A549 treated with dexamethasone at 1 μM for 4 hours (cell line): ENCODE measurements around the gene ZNF791. TPM values are rescaled to one million over a fixed set of nuclear protein-coding genes. Genes with fewer than 3 reads are reported as not detected.

Experiments used
- total RNA-seq: library from RNA; stranded (reverse); fragments of 200-300 nt; extraction: Qiagen RNA extraction; gene quantifications from 5 replicates; pipeline ENCODE4 v1.2.3, GENCODE V29; 2022

Gene ZNF791
- 4.9 to 7.1 TPM (median 5.5 TPM) in 5 replicates for total RNA-seq

GRCh38 chr19:12610540-12611360 is at the start of gene ZNF791, which contains the start of gene ZNF490:
TSS of gene ZNF791 (plus strand) at chr19:12610920. CDS start at chr19:12611080, 160 bp downstream.
TSS of gene ZNF490 (minus strand) at chr19:12610813. CDS start at chr19:12610680, 133 bp downstream.

GRCh38 chr19:12666265-12667048 is 55.7 kb downstream of the ZNF791 start, which contains the start of the genes MAN2B1 and WDR83:
TSS of gene MAN2B1 (minus strand) at chr19:12666742. CDS start at chr19:12666701, 41 bp downstream.
TSS of gene WDR83 (plus strand) at chr19:12666807. CDS start at chr19:12669791, 2,984 bp downstream.

DNA sequence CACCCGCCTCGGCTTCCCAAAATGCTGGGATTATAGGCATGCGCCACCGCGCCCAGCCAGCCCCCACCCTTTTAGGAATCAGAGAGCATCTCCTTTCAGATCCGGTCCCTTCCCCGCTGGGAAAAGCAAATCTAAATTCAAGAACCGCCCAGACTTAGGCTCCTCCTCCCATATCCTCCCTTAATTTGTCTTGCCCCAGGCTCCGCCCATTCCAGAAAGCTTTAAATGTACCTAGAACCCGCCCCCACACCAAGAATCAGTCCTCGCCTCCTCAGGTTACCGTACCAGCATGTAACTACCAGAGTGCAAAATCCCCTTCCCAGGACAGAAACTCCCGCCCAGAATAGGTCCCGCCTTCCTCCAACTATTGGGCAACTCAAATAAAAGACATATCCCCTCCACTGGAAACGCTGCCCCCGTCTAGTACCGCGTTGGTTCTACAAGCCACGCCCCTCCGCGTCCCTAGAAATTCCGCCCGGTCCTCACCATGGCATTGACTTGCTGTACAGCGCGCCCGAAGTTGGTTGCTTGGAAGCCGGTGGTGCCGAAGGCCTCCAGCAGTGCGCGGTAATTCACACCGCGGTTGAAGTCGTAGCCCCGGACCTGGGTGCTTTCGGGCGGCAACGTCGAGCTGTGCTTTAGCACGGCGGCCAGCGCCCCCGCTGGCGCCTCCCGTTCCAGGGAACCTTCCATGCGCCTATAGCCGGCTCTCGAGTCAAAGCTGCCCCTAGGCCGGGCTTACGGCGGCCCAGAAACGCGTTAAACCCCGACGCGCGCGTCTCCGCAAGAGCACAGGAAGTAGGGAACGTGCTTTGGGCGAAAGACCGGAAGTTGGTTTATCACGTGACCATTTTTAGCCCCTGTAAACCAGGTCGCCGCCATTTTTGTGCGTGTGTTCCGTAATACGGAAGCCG is 70.6 kb downstream of the ZNF791 start, which contains the start of gene DHPS:
DHPS (minus strand) TSS at position 807 of the 914 bp plus-strand sequence; CDS start at position 693, 114 bp downstream.

Other genes with a start within 250 kb of the ZNF791 start
- gene ZNF442, start 245.2 kb upstream of the ZNF791 start, total RNA-seq: not detected in 5 replicates
- 1.3 to 1.6 TPM (median 1.3 TPM) in 5 replicates for gene ZNF799, start 209.6 kb upstream of the ZNF791 start, total RNA-seq
- 0.79 to 1.3 TPM (median 1.1 TPM) in 5 replicates for gene ZNF443, start 169.9 kb upstream of the ZNF791 start, total RNA-seq
- gene ZNF709, start 126.1 kb upstream of the ZNF791 start, total RNA-seq: 0.02 TPM in 1 of 5 replicates, not detected in the others
- 1.6 to 2.0 TPM (median 1.8 TPM) in 5 replicates for gene ZNF564, start 59.4 kb upstream of the ZNF791 start, total RNA-seq
- gene ZNF490, start 107 bp upstream of the ZNF791 start, total RNA-seq: 0.65 to 1.1 TPM (median 0.98 TPM) in 5 replicates
- gene MAN2B1, start 55.8 kb downstream of the ZNF791 start, total RNA-seq: 13.7 to 25.0 TPM (median 23.7 TPM) in 5 replicates
- gene WDR83, start 55.9 kb downstream of the ZNF791 start, total RNA-seq: 8.3 to 9.7 TPM (median 9.3 TPM) in 5 replicates
- 36.5 to 47.0 TPM (median 44.5 TPM) in 5 replicates for gene DHPS, start 71.0 kb downstream of the ZNF791 start, total RNA-seq
- gene GNG14, start 77.1 kb downstream of the ZNF791 start, total RNA-seq: not detected in 5 replicates
- gene FBXW9, start 85.7 kb downstream of the ZNF791 start, total RNA-seq: 9.2 to 12.1 TPM (median 10.9 TPM) in 5 replicates
- gene TNPO2, start 113.0 kb downstream of the ZNF791 start, total RNA-seq: 23.9 to 33.4 TPM (median 31.7 TPM) in 5 replicates
- gene TRIR, start 123.8 kb downstream of the ZNF791 start, total RNA-seq: 165 to 236 TPM (median 222 TPM) in 5 replicates
- 77.5 to 102 TPM (median 93.7 TPM) in 5 replicates for gene GET3, start 126.6 kb downstream of the ZNF791 start, total RNA-seq
- gene BEST2, start 140.9 kb downstream of the ZNF791 start, total RNA-seq: 2.1 to 4.3 TPM (median 3.0 TPM) in 5 replicates
- gene HOOK2, start 164.6 kb downstream of the ZNF791 start, total RNA-seq: 7.3 to 12.1 TPM (median 10.7 TPM) in 5 replicates
- 121 to 230 TPM (median 188 TPM) in 5 replicates for gene JUNB, start 180.6 kb downstream of the ZNF791 start, total RNA-seq
- gene PRDX2, start 190.9 kb downstream of the ZNF791 start, total RNA-seq: 0.26 to 0.73 TPM (median 0.53 TPM) in 5 replicates
- gene THSD8, start 191.1 kb downstream of the ZNF791 start, total RNA-seq: 3.8 to 12.3 TPM (median 7.3 TPM) in 4 of 5 replicates, not detected in the other
- 40.0 to 50.4 TPM (median 46.5 TPM) in 5 replicates for gene RNASEH2A, start 195.7 kb downstream of the ZNF791 start, total RNA-seq
- gene RTBDN, start 223.7 kb downstream of the ZNF791 start, total RNA-seq: 0.18 to 0.35 TPM (median 0.26 TPM) in 4 of 5 replicates, not detected in the other
- gene MAST1, start 227.6 kb downstream of the ZNF791 start, total RNA-seq: 0.92 to 2.2 TPM (median 1.7 TPM) in 5 replicates